Measurements from ENCODE around the gene ELOVL1.

GRCh38 chr1:43315963-43316737 lies 51.7 kb downstream of the ELOVL1 start:
- TF ChIP-seq, protein P1, sequence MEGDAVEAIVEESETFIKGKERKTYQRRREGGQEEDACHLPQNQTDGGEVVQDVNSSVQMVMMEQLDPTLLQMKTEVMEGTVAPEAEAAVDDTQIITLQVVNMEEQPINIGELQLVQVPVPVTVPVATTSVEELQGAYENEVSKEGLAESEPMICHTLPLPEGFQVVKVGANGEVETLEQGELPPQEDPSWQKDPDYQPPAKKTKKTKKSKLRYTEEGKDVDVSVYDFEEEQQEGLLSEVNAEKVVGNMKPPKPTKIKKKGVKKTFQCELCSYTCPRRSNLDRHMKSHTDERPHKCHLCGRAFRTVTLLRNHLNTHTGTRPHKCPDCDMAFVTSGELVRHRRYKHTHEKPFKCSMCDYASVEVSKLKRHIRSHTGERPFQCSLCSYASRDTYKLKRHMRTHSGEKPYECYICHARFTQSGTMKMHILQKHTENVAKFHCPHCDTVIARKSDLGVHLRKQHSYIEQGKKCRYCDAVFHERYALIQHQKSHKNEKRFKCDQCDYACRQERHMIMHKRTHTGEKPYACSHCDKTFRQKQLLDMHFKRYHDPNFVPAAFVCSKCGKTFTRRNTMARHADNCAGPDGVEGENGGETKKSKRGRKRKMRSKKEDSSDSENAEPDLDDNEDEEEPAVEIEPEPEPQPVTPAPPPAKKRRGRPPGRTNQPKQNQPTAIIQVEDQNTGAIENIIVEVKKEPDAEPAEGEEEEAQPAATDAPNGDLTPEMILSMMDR (conservative IDR thresholded peaks at IDR 0.05; ENCODE audit: low read depth in 2 of 2) = no peak
- no peak for TF ChIP-seq EZH2 (IDR thresholded peaks at IDR 0.05; ENCODE audit: low read depth, unreplicated experiment)
- TF ChIP-seq POLR2AphosphoS5 (IDR thresholded peaks at IDR 0.05; ENCODE audit: low read depth) = no peak

Data from GM23338 (cell line).